Omental fat pad (tissue), 4 donors: Measurements from ENCODE around the gene CD7. TPM values are rescaled to one million over a fixed set of nuclear protein-coding genes. Genes with fewer than 3 reads are reported as not detected.
A peak's percentile ranks its signal among the peaks of the same experiment; 100 is the strongest.

Experiments
- ATAC-seq: fragments of 150-250 bp; one replicate; pipeline ENCODE4 v1.9.1; 2016; ENCODE audit warnings: mild to moderate bottlenecking, moderate library complexity; ENCODE audit not compliant: low FRiP score
- DNase-seq: peaks from one replicate; pipeline ENCODE4 v3.0.0-alpha.2; 2019; ENCODE audit warnings: low spot score
- total RNA-seq, 4 donors: library from RNA; depleted of rRNA; stranded (reverse); fragments of >200 nt; gene quantifications; one replicate each; pipeline ENCODE4 v1.1.0, GENCODE V29; 2016
- TF ChIP-seq, protein P1 (sequence below), 3 donors: fragments of 450-650 bp; IDR thresholded peaks; one replicate each; pipeline ENCODE4 v1.5.1; 2016 to 2017; ENCODE audit warnings: antibody characterized with exemption in 3 of 3, mild to moderate bottlenecking in 3 of 3, moderate library complexity in 2 of 3

Gene CD7
- total RNA-seq, 4 donors from 2014 or later, result 1.6 to 8.4 (median 4.2) TPM

DNA sequence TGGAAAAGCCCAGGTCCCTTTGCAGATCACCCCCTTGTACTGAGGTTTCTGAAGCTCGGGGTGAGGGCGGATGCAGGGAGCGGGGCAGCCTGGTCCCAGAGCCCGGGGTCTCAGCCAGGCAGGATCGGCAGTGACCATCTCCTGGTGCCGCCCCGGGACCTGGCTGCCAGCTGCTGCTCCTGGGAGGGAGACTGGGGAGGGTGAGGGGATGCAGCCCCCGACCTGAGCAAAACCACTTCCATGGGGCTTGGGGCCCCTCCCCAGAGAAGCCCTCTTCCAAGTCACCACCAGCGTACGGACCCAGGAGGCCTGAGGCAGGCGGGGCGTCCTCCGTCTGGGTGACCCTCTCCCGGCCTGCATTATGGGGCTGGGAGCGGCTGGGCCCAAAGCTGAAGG lies 14.8 kb downstream of the CD7 start:
- DNase-seq, result no peak
- TF ChIP-seq, protein P1, sequence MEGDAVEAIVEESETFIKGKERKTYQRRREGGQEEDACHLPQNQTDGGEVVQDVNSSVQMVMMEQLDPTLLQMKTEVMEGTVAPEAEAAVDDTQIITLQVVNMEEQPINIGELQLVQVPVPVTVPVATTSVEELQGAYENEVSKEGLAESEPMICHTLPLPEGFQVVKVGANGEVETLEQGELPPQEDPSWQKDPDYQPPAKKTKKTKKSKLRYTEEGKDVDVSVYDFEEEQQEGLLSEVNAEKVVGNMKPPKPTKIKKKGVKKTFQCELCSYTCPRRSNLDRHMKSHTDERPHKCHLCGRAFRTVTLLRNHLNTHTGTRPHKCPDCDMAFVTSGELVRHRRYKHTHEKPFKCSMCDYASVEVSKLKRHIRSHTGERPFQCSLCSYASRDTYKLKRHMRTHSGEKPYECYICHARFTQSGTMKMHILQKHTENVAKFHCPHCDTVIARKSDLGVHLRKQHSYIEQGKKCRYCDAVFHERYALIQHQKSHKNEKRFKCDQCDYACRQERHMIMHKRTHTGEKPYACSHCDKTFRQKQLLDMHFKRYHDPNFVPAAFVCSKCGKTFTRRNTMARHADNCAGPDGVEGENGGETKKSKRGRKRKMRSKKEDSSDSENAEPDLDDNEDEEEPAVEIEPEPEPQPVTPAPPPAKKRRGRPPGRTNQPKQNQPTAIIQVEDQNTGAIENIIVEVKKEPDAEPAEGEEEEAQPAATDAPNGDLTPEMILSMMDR (IDR thresholded peaks at IDR 0.05), result no peak
- no peak for ATAC-seq

DNA sequence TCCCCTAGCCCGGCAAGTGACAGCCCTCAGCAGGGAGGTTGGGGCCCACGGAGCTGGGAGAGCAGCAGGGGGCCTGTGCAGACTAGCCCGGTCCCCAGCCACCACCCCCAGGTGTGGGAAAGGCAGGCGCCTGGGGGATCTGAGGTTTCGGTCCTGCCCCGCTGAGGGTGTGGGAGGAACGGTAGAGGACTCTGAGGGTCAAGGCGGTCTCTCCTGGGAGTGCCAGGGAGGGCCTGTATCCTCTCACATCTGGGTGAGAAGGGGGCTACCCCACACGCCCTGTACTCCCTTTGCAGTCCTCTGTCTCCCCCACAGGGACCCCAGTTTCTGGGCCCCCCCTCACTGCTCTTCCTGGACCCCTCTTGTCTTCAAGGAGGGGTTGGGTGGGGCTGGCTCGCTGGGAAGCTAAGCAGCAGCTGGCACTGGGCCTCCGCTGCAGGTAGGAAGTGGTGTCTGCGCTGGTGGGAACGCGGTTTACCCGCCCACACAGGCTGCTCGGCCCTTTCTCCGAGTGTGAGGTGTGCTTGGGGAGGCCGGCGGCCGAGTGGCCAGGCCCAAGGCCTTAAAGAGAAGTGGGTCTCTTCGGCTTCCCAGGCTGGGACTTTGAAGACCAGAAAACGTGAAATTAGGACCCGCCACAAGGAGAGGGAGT lies 15.4 kb downstream of the CD7 start:
- ATAC-seq (no peak), DNase-seq (no peak)
- TF ChIP-seq, protein P1 (IDR thresholded peaks at IDR 0.05), result no peak

DNA sequence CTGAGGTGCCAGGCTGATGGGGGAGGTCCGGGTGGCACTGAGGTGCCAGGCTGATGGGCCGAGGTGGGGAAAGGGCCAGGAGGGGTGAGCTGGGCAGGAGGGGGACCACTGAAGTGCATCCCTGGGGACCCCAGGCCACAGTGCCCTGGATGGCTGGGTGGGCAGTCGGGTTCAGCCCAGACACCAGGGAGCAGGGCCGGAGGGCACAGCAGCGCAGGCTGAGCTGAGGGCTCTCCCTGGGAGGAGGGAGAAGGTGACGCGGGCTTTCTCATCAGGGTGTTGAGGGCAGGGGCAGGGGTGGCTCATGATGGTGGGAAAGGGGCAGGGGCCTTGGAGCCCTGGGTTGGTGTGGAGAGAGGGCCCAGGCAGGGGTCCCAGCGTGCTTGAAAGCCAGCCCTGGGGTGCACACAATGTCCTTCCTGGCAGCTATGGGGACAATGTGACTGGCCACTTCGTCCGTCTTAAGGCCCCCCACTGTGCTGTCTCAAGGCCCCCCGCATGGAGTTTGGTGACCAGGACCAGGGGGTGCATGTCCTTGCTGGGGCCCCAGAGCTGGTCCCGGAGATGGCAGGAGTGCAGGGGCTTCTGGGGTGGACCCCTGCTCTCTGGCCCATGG lies 16.0 kb downstream of the CD7 start:
- TF ChIP-seq, protein P1 (IDR thresholded peaks at IDR 0.05), result no peak
- ATAC-seq (no peak), DNase-seq (no peak)

DNA sequence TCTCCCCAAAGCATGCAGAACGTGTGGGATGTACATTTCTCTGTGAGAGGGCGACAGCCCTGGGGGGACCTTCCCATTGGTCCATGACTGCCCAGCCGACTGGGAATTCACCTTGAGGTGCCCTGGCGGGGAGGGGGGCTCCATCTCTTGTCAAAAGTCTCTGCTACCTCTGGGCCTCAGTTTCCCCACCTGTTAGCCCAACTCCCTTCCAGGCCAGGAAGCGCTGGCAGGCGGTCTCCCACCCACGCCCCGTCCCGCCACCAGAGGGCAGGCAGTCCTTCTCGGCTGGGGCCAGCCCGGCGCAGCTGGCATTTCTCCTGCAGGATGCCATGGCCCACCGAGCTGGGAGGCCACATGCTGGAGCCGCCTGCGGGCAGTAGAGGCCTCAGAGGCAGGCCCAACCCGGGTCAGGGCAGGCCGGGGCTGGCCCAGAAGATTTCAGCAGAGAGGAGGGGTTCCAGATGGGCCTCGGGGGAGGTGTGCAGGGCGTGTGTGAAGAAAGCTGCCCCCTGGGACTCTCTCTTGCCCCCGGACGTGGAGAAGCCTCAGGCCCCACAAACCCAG lies 16.6 kb downstream of the CD7 start:
- ATAC-seq (no peak), DNase-seq (no peak)
- TF ChIP-seq, protein P1 (IDR thresholded peaks at IDR 0.05), result peak in 1 of 3 donors; percentile 50

DNA sequence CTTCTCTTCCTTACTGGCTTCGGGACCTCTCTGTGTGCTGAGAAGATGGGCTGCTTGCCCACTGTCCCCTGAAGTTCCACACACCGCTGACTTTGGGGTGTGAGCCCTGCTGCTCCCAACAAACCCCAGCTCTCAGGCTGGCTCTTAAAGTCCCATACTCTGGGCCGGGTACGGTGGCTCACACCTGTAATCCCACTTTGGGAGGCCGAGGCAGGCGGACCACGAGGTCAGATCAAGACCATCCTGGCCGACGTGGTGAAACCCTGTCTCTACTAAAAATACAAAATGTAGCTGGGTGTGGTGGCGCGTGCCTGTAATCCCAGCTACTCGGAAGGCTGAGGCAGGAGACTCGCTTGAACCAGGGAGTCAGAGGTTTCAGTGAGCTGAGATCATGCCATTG lies 17.2 kb downstream of the CD7 start:
- TF ChIP-seq, protein P1 (IDR thresholded peaks at IDR 0.05), result no peak
- no peak for ATAC-seq
- DNase-seq, result no peak

DNA sequence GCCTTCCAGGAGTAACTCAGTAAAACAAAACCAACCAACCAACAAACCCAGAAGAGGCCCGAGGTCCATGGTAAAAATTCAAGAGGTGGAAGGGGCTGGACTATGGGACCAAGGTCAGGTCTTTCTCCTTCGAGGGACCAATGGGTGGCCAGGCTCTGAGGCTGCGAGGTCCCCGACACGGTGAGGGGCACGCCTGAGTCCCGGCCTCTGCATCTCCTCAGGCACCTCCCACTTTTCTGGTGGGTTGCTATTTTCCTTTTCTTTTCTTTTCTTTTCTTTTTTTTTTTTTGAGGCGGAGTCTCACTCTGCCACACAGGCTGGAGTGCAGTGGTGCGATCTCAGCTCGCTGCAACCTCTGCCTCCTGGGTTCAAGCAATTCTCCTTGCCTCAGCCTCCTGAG lies 18.0 kb downstream of the CD7 start:
- DNase-seq, result no peak
- TF ChIP-seq, protein P1 (IDR thresholded peaks at IDR 0.05), result no peak
- no peak for ATAC-seq
